A549 (cell line): ENCODE measurements around the gene UNC45A. TPM values are rescaled to one million over a fixed set of nuclear protein-coding genes. Genes with fewer than 3 reads are reported as not detected.

Experiments
- ATAC-seq, 2 experiments: fragments of 200-7000 bp in 1 of 2; fragments of >200 bp in 1 of 2; cut with Nextera tagmentation in 1 of 2; cut with Tn5 transposase in 1 of 2; 3 replicates each; pipeline versions ENCODE4 v1.8.0 to v1.9.1; 2018 to 2020; ENCODE audit warnings: mild to moderate bottlenecking in 1 of 2, moderate library complexity in 1 of 2
- CTCF ChIA-PET: fragments of 300-600 bp; sonication (Branson Sonifier 250); formaldehyde crosslinking; extraction: SDS; loops from one replicate; lab custom pipeline; 2021; ENCODE audit warnings: antibody characterized with exemption, inconsistent platforms; lab: Yijun Ruan, JAX
- POLR2A ChIA-PET: fragments of 350-600 bp; formaldehyde crosslinking; extraction: SDS; loops from one replicate; lab custom pipeline; 2021; ENCODE audit warnings: antibody characterized with exemption, inconsistent platforms; lab: Yijun Ruan, JAX
- DNase-seq, 2 experiments: peaks; one replicate each; pipeline versions ENCODE4 v3.0.0 to v3.0.0-alpha.2; 2011 to 2016; ENCODE audit warnings: low read depth in 1 of 2, low spot score in 1 of 2
- FAIRE-seq: peaks from 2 replicates; lab custom pipeline; 2011; peaks lifted over from hg19 to GRCh38; lab: Jason Lieb, UNC
- H3K27ac ChIP-seq, 2 experiments: fragments of >200 bp; sonication (Bioruptor Twin); formaldehyde crosslinking; 3 replicates each; pipeline ENCODE4 v1.5.1; 2016 to 2017
- H3K4me1 ChIP-seq: fragments of >200 bp; sonication (Bioruptor Twin); formaldehyde crosslinking; 3 replicates; pipeline ENCODE4 v1.6.1; 2016
- H3K4me2 ChIP-seq: fragments of >200 bp; sonication (Bioruptor Twin); formaldehyde crosslinking; 3 replicates; pipeline ENCODE4 v1.6.1; 2016
- H3K4me3 ChIP-seq: fragments of >200 bp; sonication (Bioruptor Twin); formaldehyde crosslinking; 3 replicates; pipeline ENCODE4 v1.5.1; 2016
- H3K9me3 ChIP-seq: fragments of >200 bp; sonication (Bioruptor Twin); formaldehyde crosslinking; 3 replicates; pipeline ENCODE4 v1.6.1; 2016
- BCL3 ChIP-seq: fragments of >200 bp; sonication (Bioruptor Twin); formaldehyde crosslinking; IDR thresholded peaks from 3 replicates; pipeline ENCODE4 v1.6.1; 2016
- CBX8 ChIP-seq: fragments of 200-600 bp; sonication (generic); IDR thresholded peaks from 2 replicates; pipeline ENCODE4 v1.6.1; 2016
- CEBPB ChIP-seq, 2 experiments: fragments of >200 bp in 1 of 2; sonication (Bioruptor Twin) in 1 of 2; formaldehyde crosslinking in 1 of 2; IDR thresholded peaks; 2 replicates each; pipeline ENCODE4 v1.6.1; 2012 to 2016
- ELK1 ChIP-seq: fragments of 150-350 bp; IDR thresholded peaks from 2 replicates; pipeline ENCODE4 v1.6.1; 2014; ENCODE audit warnings: low read depth, mild to moderate bottlenecking, low read length
- EP300 ChIP-seq, 2 experiments: fragments of >200 bp; sonication (Bioruptor Twin); formaldehyde crosslinking; IDR thresholded peaks; 2 replicates in 1 of 2; 3 replicates in 1 of 2; pipeline ENCODE4 v1.6.1; 2016 to 2017
- FOSB ChIP-seq: fragments of 250-450 bp; sonication (Bioruptor Pico); IDR thresholded peaks from 2 replicates; pipeline ENCODE4 v1.5.0; 2020; ENCODE audit warnings: mild to moderate bottlenecking, moderate library complexity
- HES2 ChIP-seq: fragments of >200 bp; sonication (Bioruptor Twin); formaldehyde crosslinking; IDR thresholded peaks from 2 replicates; pipeline ENCODE4 v1.6.1; 2016
- HEYL ChIP-seq: fragments of 250-450 bp; sonication (Bioruptor Pico); IDR thresholded peaks from 2 replicates; pipeline ENCODE4 v1.8.0; 2021; ENCODE audit warnings: mild to moderate bottlenecking, moderate library complexity
- JUNB ChIP-seq: fragments of >200 bp; sonication (Bioruptor Twin); formaldehyde crosslinking; IDR thresholded peaks from 2 replicates; pipeline ENCODE4 v1.6.1; 2016
- KDM1A ChIP-seq: fragments of 200-600 bp; sonication (generic); IDR thresholded peaks from 2 replicates; pipeline ENCODE4 v1.6.1; 2016; ENCODE audit warnings: low read depth, mild to moderate bottlenecking
- MAFK ChIP-seq: fragments of 450-650 bp; IDR thresholded peaks from 2 replicates; pipeline ENCODE4 v1.6.1; 2014; ENCODE audit not compliant: partially characterized antibody
- PHF8 ChIP-seq: fragments of 200-600 bp; sonication (generic); IDR thresholded peaks from 2 replicates; pipeline ENCODE4 v1.6.1; 2016; ENCODE audit warnings: low read depth, mild to moderate bottlenecking, antibody characterized with exemption, moderate library complexity, borderline replicate concordance
- POLR2AphosphoS2 ChIP-seq: conservative IDR thresholded peaks from 2 replicates; pipeline ENCODE4 v1.6.1; 2012; ENCODE audit warnings: low read length, improper control_type of control experiment, inconsistent platforms
- RARB ChIP-seq: fragments of 250-450 bp; sonication (Bioruptor Pico); IDR thresholded peaks from 2 replicates; pipeline ENCODE4 v1.8.0; 2021; ENCODE audit warnings: mild to moderate bottlenecking, moderate library complexity
- REST ChIP-seq: fragments of 200-600 bp; sonication (generic); IDR thresholded peaks from 2 replicates; pipeline ENCODE4 v1.6.1; 2016; ENCODE audit warnings: antibody characterized with exemption, mild to moderate bottlenecking, moderate library complexity
- RNF2 ChIP-seq: fragments of 200-600 bp; sonication (generic); IDR thresholded peaks from 2 replicates; pipeline ENCODE4 v1.6.1; 2016; ENCODE audit warnings: low read depth, mild to moderate bottlenecking, antibody characterized with exemption, moderate library complexity, borderline replicate concordance
- SMC3 ChIP-seq: fragments of >200 bp; sonication (Bioruptor Twin); formaldehyde crosslinking; IDR thresholded peaks from 3 replicates; pipeline ENCODE4 v1.6.1; 2018; ENCODE audit warnings: inconsistent platforms
- USF2 ChIP-seq: fragments of 450-650 bp; IDR thresholded peaks from 2 replicates; pipeline ENCODE4 v1.6.1; 2014; ENCODE audit warnings: antibody characterized with exemption
- ZFP36 ChIP-seq: fragments of 450-650 bp; IDR thresholded peaks from 2 replicates; pipeline ENCODE4 v1.6.1; 2014; ENCODE audit warnings: borderline replicate concordance; ENCODE audit not compliant: partially characterized antibody
- WGBS: methylation state at CpG from one replicate; pipeline ENCODE4 v1.1.6; 2017; ENCODE audit errors: missing lambda C conversion rate; 5-methylcytosine and 5-hydroxymethylcytosine counted together
- polyA plus RNA-seq, 4 experiments: library from polyadenylated mRNA; depleted of rRNA in 3 of 4; stranded (reverse); fragments of >200 nt; fragmentation: RNase III in 1 of 4; extraction: RNeasy Plus Mini Kit Qiagen cat#74134 plus additional on column Dnase treatment in 1 of 4; gene quantifications; 2 replicates in 3 of 4; 3 replicates in 1 of 4; pipeline ENCODE4 v1.2.3, GENCODE V29; 2011 to 2017

The UNC45A gene
- polyA plus RNA-seq, 2 of the 4 experiments (the other 2 are of a cell fraction): 48.2 to 80.4 TPM

GRCh38 chr15:90987561-90988141 lies 52.6 kb downstream of the UNC45A start:
- POLR2A ChIA-PET: no interaction called here
- FAIRE-seq: no peak
- ATAC-seq: no peak; a peak in 1 of 6 replicates

GRCh38 chr15:90988296-90988695 lies 53.2 kb downstream of the UNC45A start:
- ATAC-seq: peak in 1 of 2 experiments; percentile 40; a peak in 3 of 6 replicates
- ChIA-PET POLR2A (no interaction called here), CTCF (interaction anchor here (0.5 to 18.2 kb wide), 7 partner anchors 10 to 68 kb away, joined by 3 to 247 read pairs (median 4); partner anchors contain the start of gene RCCD1)
- H3K9me3 ChIP-seq: no peaks in the 10 kb centered on the region
- 82% methylated on average over 6 of the region's 6 CpGs for WGBS
- no peak for FAIRE-seq
- peak overlapping the region in 1 of 2 experiments; percentile 38; a peak in 2 of 6 replicates for H3K27ac ChIP-seq
- DNase-seq: no peak
- H3K4me3 ChIP-seq: no peak overlapping the region
- H3K4me1 ChIP-seq: peaks cover 26% of the 10 kb centered on the region
- H3K4me2 ChIP-seq: peak overlapping the region; percentile 25; the same call in 1 of the 3 replicates
- no peak for TF ChIP-seq HEYL (CRISPR knock-in tag)

More at GRCh38 chr15:90987561-90988141, 52.6 kb downstream of the UNC45A start:
- DNase-seq: no peak
- Histone ChIP-seq H3K9me3 (no peaks in the 10 kb centered on the region), H3K4me3 (no peak overlapping the region), H3K27ac (0 out of 6 replicates have a peak overlapping the region, but pooled peaks of 1 of the 2 experiments have one; percentile 3), H3K4me2 (peak overlapping the region; percentile 25; the same call in 2 of the 3 replicates), H3K4me1 (peaks cover 25% of the 10 kb centered on the region)
- 83% methylated on average over 7 of the region's 7 CpGs for WGBS
- TF ChIP-seq FOSB: no peak
- TF ChIP-seq EP300 (IDR thresholded peaks at IDR 0.05): no peak
- TF ChIP-seq RARB: no peak
- no peak for TF ChIP-seq MAFK
- TF ChIP-seq POLR2AphosphoS2: no peak
- CTCF ChIA-PET: interaction anchor here (0.5 to 18.2 kb wide), 8 partner anchors 10 to 69 kb away, joined by 3 to 247 read pairs (median 4); partner anchors contain the start of genes HDDC3 and RCCD1

- H3K4me2 ChIP-seq: peak overlapping the region; percentile 25; the same call in 1 of the 3 replicates
- CTCF ChIA-PET: interaction anchor here (0.7 to 18.2 kb wide), 9 partner anchors 11 to 283 kb away, joined by 3 to 247 read pairs (median 3); partner anchors contain the start of genes RCCD1 and VPS33B
- TF ChIP-seq ELK1: no peak
- TF ChIP-seq REST: no peak
- no peak for TF ChIP-seq HES2
- TF ChIP-seq KDM1A: no peak
- no peak for TF ChIP-seq ZFP36
- TF ChIP-seq CBX8: no peak
- no peak for TF ChIP-seq BCL3
- no peak for TF ChIP-seq POLR2AphosphoS2
- no peak for TF ChIP-seq PHF8
- no peak for TF ChIP-seq JUNB
- no peak for TF ChIP-seq EP300 (IDR thresholded peaks at IDR 0.05)
- no peak for TF ChIP-seq SMC3
- no peak for TF ChIP-seq RNF2
- no peak for TF ChIP-seq USF2
- no peak for TF ChIP-seq CEBPB (IDR thresholded peaks at IDR 0.05)
These were observed 54.1 kb downstream of the UNC45A start for GRCh38 chr15:90989040-90989768.

More at GRCh38 chr15:90989040-90989768, 54.1 kb downstream of the UNC45A start:
- Histone ChIP-seq H3K27ac (no peak overlapping the region), H3K4me1 (peaks cover 26% of the 10 kb centered on the region), H3K9me3 (no peaks in the 10 kb centered on the region), H3K4me3 (no peak overlapping the region)
- FAIRE-seq (no peak), ATAC-seq (no peak), DNase-seq (no peak)
- 85% methylated on average over 7 of the region's 7 CpGs for WGBS
- POLR2A ChIA-PET: interaction anchor here (0.6 kb wide), 1 partner anchor 16 kb away, joined by 4 read pairs; no protein-coding TSS in a partner anchor
